Endothelial cell (in vitro differentiated cells): ENCODE measurements around the gene ZNF155. TPM values are rescaled to one million over a fixed set of nuclear protein-coding genes. Genes with fewer than 3 reads are reported as not detected.
A peak's percentile ranks its signal among the peaks of the same experiment; 100 is the strongest.

ENCODE experiments used
- DNase-seq: peaks from one replicate; pipeline ENCODE4 v3.0.0; 2021; ENCODE audit warnings: low spot score
- H3K27ac Mint-ChIP-seq: one replicate; pipeline ENCODE4 v1.8.0; 2021; ENCODE audit warnings: mixed read lengths, inconsistent platforms; ENCODE audit not compliant: unreplicated experiment
- H3K27me3 Mint-ChIP-seq: one replicate; pipeline ENCODE4 v1.8.0; 2021; ENCODE audit warnings: mild to moderate bottlenecking, moderate library complexity, mixed read lengths, inconsistent platforms; ENCODE audit not compliant: unreplicated experiment
- H3K36me3 Mint-ChIP-seq: one replicate; pipeline ENCODE4 v1.8.0; 2021; ENCODE audit warnings: mild to moderate bottlenecking, low read depth, mixed read lengths, inconsistent platforms; ENCODE audit not compliant: unreplicated experiment
- H3K4me1 Mint-ChIP-seq: one replicate; pipeline ENCODE4 v1.8.0; 2021; ENCODE audit warnings: mild to moderate bottlenecking, mixed read lengths, inconsistent platforms; ENCODE audit not compliant: unreplicated experiment
- H3K4me3 Mint-ChIP-seq: one replicate; pipeline ENCODE4 v1.8.0; 2021; ENCODE audit warnings: mild to moderate bottlenecking, mixed read lengths, inconsistent platforms; ENCODE audit not compliant: unreplicated experiment
- H3K9me3 Mint-ChIP-seq: one replicate; pipeline ENCODE4 v1.8.0; 2021; ENCODE audit warnings: mixed read lengths, inconsistent platforms; ENCODE audit not compliant: unreplicated experiment
- CTCF ChIP-seq: fragments of 200-600 bp; sonication (generic); IDR thresholded peaks from one replicate; pipeline ENCODE4 v1.5.0; 2021; ENCODE audit warnings: antibody characterized with exemption; ENCODE audit not compliant: unreplicated experiment
- total RNA-seq: library from RNA; stranded (reverse); fragmentation: NEBNext Ultra II Directional; extraction: Animal tissue kit (Norgen Biotek cat#: 25700); gene quantifications from one replicate; pipeline ENCODE4 v1.2.1, GENCODE V29; 2021; ENCODE audit not compliant: unreplicated experiment

Gene ZNF155
- total RNA-seq, 1 donor from 2014 or later, result 10.9 TPM

- peak overlapping the region; percentile 24 for H3K27ac Mint-ChIP-seq
- H3K36me3 Mint-ChIP-seq, result peaks cover 31% of the 10 kb centered on the region
- DNase-seq, result no peak
- no peak for TF ChIP-seq CTCF
- H3K9me3 Mint-ChIP-seq, result peaks cover 8% of the 10 kb centered on the region
- H3K4me1 Mint-ChIP-seq, result peaks cover 13% of the 10 kb centered on the region
- H3K27me3 Mint-ChIP-seq, result peaks cover 3% of the 10 kb centered on the region
- H3K4me3 Mint-ChIP-seq, result peak overlapping the region; percentile 99
Measured at GRCh38 chr19:44003461-44004009, 19.5 kb downstream of the ZNF155 start.

GRCh38 chr19:44005973-44006372 is 22.0 kb downstream of the ZNF155 start:
- Mint-ChIP-seq H3K27me3 (peaks cover 7% of the 10 kb centered on the region), H3K27ac (no peak overlapping the region), H3K4me3 (peak overlapping the region; percentile 33), H3K9me3 (peaks cover 26% of the 10 kb centered on the region), H3K36me3 (peaks cover 55% of the 10 kb centered on the region), H3K4me1 (peaks cover 13% of the 10 kb centered on the region)
- TF ChIP-seq CTCF, result no peak
- no peak for DNase-seq

GRCh38 chr19:44007473-44007872 is 23.5 kb downstream of the ZNF155 start:
- DNase-seq, result no peak
- Mint-ChIP-seq H3K27me3 (peaks cover 5% of the 10 kb centered on the region), H3K36me3 (peaks cover 63% of the 10 kb centered on the region), H3K4me1 (peaks cover 8% of the 10 kb centered on the region), H3K27ac (no peak overlapping the region), H3K9me3 (peaks cover 37% of the 10 kb centered on the region), H3K4me3 (peak overlapping the region; percentile 79)
- TF ChIP-seq CTCF, result no peak

- peaks cover 5% of the 10 kb centered on the region for H3K27me3 Mint-ChIP-seq
- H3K4me1 Mint-ChIP-seq, result no peaks in the 10 kb centered on the region
- peaks cover 72% of the 10 kb centered on the region for H3K36me3 Mint-ChIP-seq
- H3K9me3 Mint-ChIP-seq, result peaks cover 48% of the 10 kb centered on the region
- DNase-seq, result no peak
- no peak for TF ChIP-seq CTCF
- H3K27ac Mint-ChIP-seq, result no peak overlapping the region
- peak overlapping the region; percentile 86 for H3K4me3 Mint-ChIP-seq
Measured at GRCh38 chr19:44010468-44010867, 26.5 kb downstream of the ZNF155 start.

GRCh38 chr19:44019498-44019897 is 35.5 kb downstream of the ZNF155 start:
- DNase-seq, result no peak
- H3K9me3 Mint-ChIP-seq, result no peaks in the 10 kb centered on the region
- no peak for TF ChIP-seq CTCF
- H3K4me3 Mint-ChIP-seq, result no peak overlapping the region
- no peak overlapping the region for H3K27ac Mint-ChIP-seq
- peaks cover 2% of the 10 kb centered on the region for H3K27me3 Mint-ChIP-seq
- peaks cover 7% of the 10 kb centered on the region for H3K36me3 Mint-ChIP-seq
- H3K4me1 Mint-ChIP-seq, result no peaks in the 10 kb centered on the region
